Activated naive CD8-positive, alpha-beta T cell treated with anti-CD3 and anti-CD28 coated beads, Interleukin-2, amount 50 U/mL, for 24 hours (primary cell): ENCODE measurements around the gene SYT1.

Source experiments
- ATAC-seq: fragments of 150-1000 bp; cut with Tn5 transposase; one replicate; pipeline ENCODE4 v1.10.0; 2021
- DNase-seq: peaks from one replicate; pipeline ENCODE4 v3.0.0; 2021
- H3K27ac Mint-ChIP-seq: one replicate; pipeline ENCODE4 v1.8.0; 2021; ENCODE audit warnings: mild to moderate bottlenecking, mixed read lengths
- H3K27me3 Mint-ChIP-seq: one replicate; pipeline ENCODE4 v1.8.0; 2021; ENCODE audit warnings: mixed read lengths
- H3K36me3 Mint-ChIP-seq: one replicate; pipeline ENCODE4 v1.8.0; 2021; ENCODE audit warnings: low read depth, mixed read lengths
- H3K4me1 Mint-ChIP-seq: one replicate; pipeline ENCODE4 v1.8.0; 2021; ENCODE audit warnings: mixed read lengths
- H3K4me3 Mint-ChIP-seq: one replicate; pipeline ENCODE4 v1.8.0; 2021; ENCODE audit warnings: mild to moderate bottlenecking, moderate library complexity, mixed read lengths
- H3K9me3 Mint-ChIP-seq: one replicate; pipeline ENCODE4 v1.8.0; 2021; ENCODE audit warnings: mixed read lengths

SYT1 gene

GRCh38 chr12:79296133-79296532 is 431.6 kb downstream of the SYT1 start:
- Mint-ChIP-seq H3K27ac (no peak overlapping the region), H3K4me3 (no peak overlapping the region), H3K27me3 (no peaks in the 10 kb centered on the region), H3K4me1 (no peaks in the 10 kb centered on the region), H3K36me3 (no peaks in the 10 kb centered on the region), H3K9me3 (no peaks in the 10 kb centered on the region)
- ATAC-seq, result no peak
- no peak for DNase-seq

- Mint-ChIP-seq H3K36me3 (no peaks in the 10 kb centered on the region), H3K9me3 (no peaks in the 10 kb centered on the region), H3K27ac (no peak overlapping the region), H3K27me3 (no peaks in the 10 kb centered on the region), H3K4me3 (no peak overlapping the region), H3K4me1 (no peaks in the 10 kb centered on the region)
- DNase-seq, result no peak
- ATAC-seq, result no peak
Measured at GRCh38 chr12:79296871-79297270, 432.3 kb downstream of the SYT1 start.

- no peak for ATAC-seq
- no peak overlapping the region for H3K27ac Mint-ChIP-seq
- H3K4me3 Mint-ChIP-seq, result no peak overlapping the region
- H3K4me1 Mint-ChIP-seq, result no peaks in the 10 kb centered on the region
- DNase-seq, result no peak
- H3K27me3 Mint-ChIP-seq, result no peaks in the 10 kb centered on the region
- no peaks in the 10 kb centered on the region for H3K9me3 Mint-ChIP-seq
- no peaks in the 10 kb centered on the region for H3K36me3 Mint-ChIP-seq
Measured at GRCh38 chr12:79298506-79298905, 433.9 kb downstream of the SYT1 start.

GRCh38 chr12:79299447-79300198 is 435.0 kb downstream of the SYT1 start:
- no peaks in the 10 kb centered on the region for H3K4me1 Mint-ChIP-seq
- no peak overlapping the region for H3K4me3 Mint-ChIP-seq
- ATAC-seq (no peak), DNase-seq (no peak)
- no peaks in the 10 kb centered on the region for H3K9me3 Mint-ChIP-seq
- no peaks in the 10 kb centered on the region for H3K36me3 Mint-ChIP-seq
- H3K27me3 Mint-ChIP-seq, result no peaks in the 10 kb centered on the region
- no peak overlapping the region for H3K27ac Mint-ChIP-seq

GRCh38 chr12:79300199-79300568 is 435.6 kb downstream of the SYT1 start:
- DNase-seq (no peak), ATAC-seq (no peak)
- Mint-ChIP-seq H3K36me3 (no peaks in the 10 kb centered on the region), H3K9me3 (no peaks in the 10 kb centered on the region), H3K4me1 (no peaks in the 10 kb centered on the region), H3K4me3 (no peak overlapping the region), H3K27me3 (no peaks in the 10 kb centered on the region), H3K27ac (no peak overlapping the region)

GRCh38 chr12:79301181-79301580 is 436.6 kb downstream of the SYT1 start:
- ATAC-seq, result no peak
- Mint-ChIP-seq H3K4me1 (no peaks in the 10 kb centered on the region), H3K4me3 (no peak overlapping the region)

GRCh38 chr12:79302162-79302814 is 437.7 kb downstream of the SYT1 start:
- no peak overlapping the region for H3K4me3 Mint-ChIP-seq
- no peaks in the 10 kb centered on the region for H3K9me3 Mint-ChIP-seq
- DNase-seq (no peak), ATAC-seq (no peak)
- no peaks in the 10 kb centered on the region for H3K27me3 Mint-ChIP-seq
- H3K27ac Mint-ChIP-seq, result no peak overlapping the region
- H3K4me1 Mint-ChIP-seq, result no peaks in the 10 kb centered on the region
- no peaks in the 10 kb centered on the region for H3K36me3 Mint-ChIP-seq

More at GRCh38 chr12:79301181-79301580, 436.6 kb downstream of the SYT1 start:
- Mint-ChIP-seq H3K27ac (no peak overlapping the region), H3K27me3 (no peaks in the 10 kb centered on the region), H3K36me3 (no peaks in the 10 kb centered on the region), H3K9me3 (no peaks in the 10 kb centered on the region)
- DNase-seq, result no peak

- Mint-ChIP-seq H3K4me1 (no peaks in the 10 kb centered on the region), H3K4me3 (no peak overlapping the region), H3K36me3 (no peaks in the 10 kb centered on the region), H3K27me3 (no peaks in the 10 kb centered on the region), H3K9me3 (peaks cover 5% of the 10 kb centered on the region), H3K27ac (no peak overlapping the region)
- DNase-seq, result no peak
- no peak for ATAC-seq
Measured at GRCh38 chr12:79307340-79307739, 442.8 kb downstream of the SYT1 start.

- Mint-ChIP-seq H3K4me3 (no peak overlapping the region), H3K9me3 (peaks cover 9% of the 10 kb centered on the region), H3K4me1 (no peaks in the 10 kb centered on the region), H3K36me3 (no peaks in the 10 kb centered on the region), H3K27ac (no peak overlapping the region), H3K27me3 (no peaks in the 10 kb centered on the region)
- DNase-seq, result no peak
- ATAC-seq, result no peak
Measured at GRCh38 chr12:79309039-79309438, 444.5 kb downstream of the SYT1 start.

GRCh38 chr12:79317179-79317847 is 452.7 kb downstream of the SYT1 start:
- no peak overlapping the region for H3K4me3 Mint-ChIP-seq
- H3K27ac Mint-ChIP-seq, result no peak overlapping the region
- no peaks in the 10 kb centered on the region for H3K4me1 Mint-ChIP-seq
- H3K27me3 Mint-ChIP-seq, result no peaks in the 10 kb centered on the region
- no peaks in the 10 kb centered on the region for H3K36me3 Mint-ChIP-seq
- H3K9me3 Mint-ChIP-seq, result peaks cover 4% of the 10 kb centered on the region
- no peak for ATAC-seq
- no peak for DNase-seq

GRCh38 chr12:79322905-79323304 is 458.3 kb downstream of the SYT1 start:
- Mint-ChIP-seq H3K9me3 (no peaks in the 10 kb centered on the region), H3K4me3 (no peak overlapping the region), H3K27me3 (no peaks in the 10 kb centered on the region), H3K36me3 (no peaks in the 10 kb centered on the region), H3K4me1 (no peaks in the 10 kb centered on the region), H3K27ac (no peak overlapping the region)
- DNase-seq (no peak), ATAC-seq (no peak)

- Mint-ChIP-seq H3K27me3 (no peaks in the 10 kb centered on the region), H3K27ac (no peak overlapping the region), H3K4me1 (no peaks in the 10 kb centered on the region), H3K4me3 (no peak overlapping the region), H3K9me3 (no peaks in the 10 kb centered on the region), H3K36me3 (no peaks in the 10 kb centered on the region)
- no peak for DNase-seq
- no peak for ATAC-seq
Measured at GRCh38 chr12:79324571-79324970, 460.0 kb downstream of the SYT1 start.

GRCh38 chr12:79326222-79326621 is 461.6 kb downstream of the SYT1 start:
- no peaks in the 10 kb centered on the region for H3K27me3 Mint-ChIP-seq
- DNase-seq (no peak), ATAC-seq (no peak)
- no peaks in the 10 kb centered on the region for H3K4me1 Mint-ChIP-seq
- H3K4me3 Mint-ChIP-seq, result no peak overlapping the region
- H3K36me3 Mint-ChIP-seq, result no peaks in the 10 kb centered on the region
- no peak overlapping the region for H3K27ac Mint-ChIP-seq
- H3K9me3 Mint-ChIP-seq, result no peaks in the 10 kb centered on the region

GRCh38 chr12:79326663-79327062 is 462.1 kb downstream of the SYT1 start:
- H3K9me3 Mint-ChIP-seq, result no peaks in the 10 kb centered on the region
- DNase-seq, result no peak
- no peak for ATAC-seq
- no peak overlapping the region for H3K4me3 Mint-ChIP-seq
- H3K27ac Mint-ChIP-seq, result no peak overlapping the region
- no peaks in the 10 kb centered on the region for H3K4me1 Mint-ChIP-seq
- no peaks in the 10 kb centered on the region for H3K27me3 Mint-ChIP-seq
- H3K36me3 Mint-ChIP-seq, result no peaks in the 10 kb centered on the region

GRCh38 chr12:79327465-79327864 is 462.9 kb downstream of the SYT1 start:
- Mint-ChIP-seq H3K9me3 (no peaks in the 10 kb centered on the region), H3K4me1 (no peaks in the 10 kb centered on the region), H3K4me3 (no peak overlapping the region), H3K36me3 (no peaks in the 10 kb centered on the region), H3K27me3 (no peaks in the 10 kb centered on the region), H3K27ac (no peak overlapping the region)
- no peak for DNase-seq
- ATAC-seq, result no peak
